Activated CD4-positive, CD25-positive, alpha-beta regulatory T cell (primary cell): ENCODE data around the gene SPIB.
"Not testable (repeated sequence)": the region's sequence is repeated elsewhere in the genome, so short reads cannot be mapped to it uniquely, and the experiment has no call there.

ENCODE experiments used
- DNase-seq, 4 experiments: peaks; one replicate each; lab custom pipeline; 2025; lab: John Stamatoyannopoulos, UW

Gene SPIB

DNA sequence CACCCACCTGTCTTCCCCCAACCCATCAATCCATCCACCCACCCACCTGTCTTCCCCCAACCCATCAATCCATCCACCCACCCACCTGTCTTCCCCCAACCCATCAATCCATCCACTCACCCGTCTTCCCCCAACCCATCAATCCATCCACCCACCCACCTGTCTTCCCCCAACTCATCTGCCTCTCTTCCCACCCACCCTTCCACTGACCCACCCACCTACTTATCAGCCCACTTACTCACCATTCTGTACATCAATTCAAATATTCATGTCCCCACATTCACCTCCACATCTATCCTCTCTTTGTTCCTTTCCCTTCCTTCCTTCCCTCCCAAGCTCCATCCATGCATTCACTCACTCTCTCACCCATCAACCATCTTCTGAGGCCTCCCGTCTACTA lies 20.4 kb downstream of the SPIB start:
- not testable (repeated sequence) for DNase-seq

DNA sequence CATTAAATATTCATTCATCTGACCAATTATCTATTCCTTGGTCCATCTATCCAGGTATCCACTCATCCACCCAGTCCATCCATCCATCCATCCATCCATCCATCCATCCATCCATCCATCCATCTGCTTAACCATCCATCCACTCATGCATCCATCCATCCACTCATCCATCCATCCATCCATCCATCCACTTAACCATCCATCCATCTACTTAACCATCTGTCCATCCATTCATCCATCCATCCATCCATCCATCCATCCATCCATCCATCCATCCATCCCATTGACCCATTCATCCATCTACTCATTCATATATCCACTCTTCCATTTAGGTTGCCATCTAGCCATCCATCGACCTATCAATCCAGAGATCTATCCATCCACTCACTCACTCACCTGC lies 25.3 kb downstream of the SPIB start:
- no peak for DNase-seq

DNA sequence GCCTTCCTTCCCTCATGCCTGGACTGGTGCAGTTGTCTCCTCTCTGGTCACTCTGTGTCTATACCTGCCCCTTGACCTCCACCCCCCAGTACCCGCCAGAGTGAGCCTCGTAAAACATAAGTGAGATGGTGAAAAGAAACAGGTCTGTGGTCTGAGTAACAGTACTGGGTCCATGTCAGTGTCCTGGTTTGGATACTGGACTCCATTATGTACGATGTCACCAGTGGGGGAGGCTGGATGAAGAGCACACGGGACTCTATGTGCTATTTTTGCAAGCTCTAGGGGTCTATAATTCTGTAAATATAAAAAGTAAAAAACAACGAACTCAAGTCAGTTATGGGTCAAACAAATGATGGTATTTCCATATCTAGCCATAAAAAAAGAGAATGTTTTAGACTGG lies 28.3 kb downstream of the SPIB start:
- DNase-seq, result no peak

DNA sequence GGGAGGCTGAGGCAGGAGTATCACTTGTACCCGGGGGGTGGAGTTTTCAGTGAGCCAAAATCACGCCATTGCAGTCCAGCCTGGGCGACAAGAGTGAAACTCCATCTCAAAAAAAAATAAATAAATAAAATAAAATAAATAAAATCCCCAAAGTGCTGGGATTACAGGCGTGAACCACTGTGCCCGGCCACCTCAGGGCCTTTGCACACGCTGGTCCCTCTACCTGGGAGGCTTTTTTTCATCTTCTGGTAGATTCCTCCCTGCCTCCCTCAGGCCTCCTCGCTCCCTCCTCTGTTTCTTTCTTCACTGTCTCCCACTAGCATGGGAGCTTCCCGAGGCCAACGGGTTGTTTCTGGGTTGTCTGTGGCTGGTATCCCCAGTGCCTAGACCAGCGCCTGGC lies 29.0 kb downstream of the SPIB start:
- no peak for DNase-seq

DNA sequence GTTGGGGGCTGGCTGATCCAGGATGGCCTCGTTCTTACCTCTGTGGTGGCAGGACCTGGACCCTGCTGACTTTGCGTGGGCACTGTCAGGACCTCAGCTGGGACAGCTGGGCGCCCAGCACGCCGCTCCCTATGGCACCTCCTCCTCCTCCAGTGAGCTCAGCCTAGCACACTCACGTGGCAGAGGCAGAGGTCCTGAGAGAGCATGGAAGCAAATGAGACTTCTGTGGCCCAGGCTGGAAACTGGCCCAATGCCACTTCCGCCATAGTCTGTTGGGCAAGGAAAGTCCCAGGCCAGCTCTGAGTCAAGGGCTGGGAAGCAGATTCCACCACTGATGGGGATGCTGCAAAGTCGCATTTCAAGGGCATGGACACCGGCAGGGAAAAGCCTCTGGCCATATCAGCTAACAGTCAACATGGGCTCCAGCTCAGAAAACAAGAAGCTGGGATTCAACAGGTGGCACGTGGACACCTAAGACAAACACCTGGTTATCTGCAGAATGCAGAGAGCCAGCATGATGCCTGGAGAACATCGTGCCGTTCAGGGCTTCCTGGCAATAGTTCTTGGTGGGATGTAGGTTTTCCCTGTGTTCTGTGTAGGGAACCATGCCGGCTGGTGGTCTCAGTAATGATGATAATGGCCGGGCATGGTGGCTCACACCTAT lies 30.6 kb downstream of the SPIB start:
- no peak for DNase-seq

DNA sequence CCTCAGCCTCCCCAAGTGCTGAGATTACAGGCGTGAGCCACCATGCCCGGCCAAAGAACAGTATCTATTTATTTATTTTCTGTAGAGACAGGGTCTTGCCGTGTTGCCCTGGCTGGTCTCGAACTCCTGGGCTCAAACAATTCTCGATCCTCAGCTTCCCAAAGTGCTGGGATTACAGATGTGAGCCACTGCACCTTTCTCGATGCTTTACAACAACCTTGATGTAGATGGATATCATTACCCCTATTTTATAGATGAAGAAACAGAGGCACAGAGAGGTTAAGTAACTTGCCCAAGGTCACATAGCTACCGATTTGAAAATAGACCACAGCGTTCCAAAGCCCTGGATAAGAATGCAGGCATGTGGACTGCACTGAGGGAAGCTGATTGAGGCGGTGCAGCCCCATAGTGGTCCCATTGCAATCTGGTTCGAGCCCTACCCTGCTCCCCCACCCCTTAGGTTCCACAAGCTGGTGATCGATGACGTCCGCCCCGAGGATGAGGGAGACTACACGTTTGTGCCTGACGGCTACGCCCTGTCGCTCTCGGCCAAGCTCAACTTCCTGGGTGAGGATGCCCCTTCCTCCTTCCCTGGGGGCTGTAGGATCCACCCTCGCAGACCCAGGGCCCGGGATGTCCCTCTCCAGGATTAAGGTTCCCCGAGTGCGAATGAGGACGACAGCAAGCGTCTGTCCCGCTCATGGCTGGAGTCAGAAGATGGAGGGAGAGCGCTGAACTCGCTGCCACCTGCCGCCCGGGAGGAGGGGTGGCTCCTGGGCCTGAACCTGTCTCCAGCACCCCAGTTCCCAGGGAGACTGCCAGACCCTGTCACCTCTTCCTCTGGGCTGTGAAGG lies 31.9 kb downstream of the SPIB start:
- no peak for DNase-seq

DNA sequence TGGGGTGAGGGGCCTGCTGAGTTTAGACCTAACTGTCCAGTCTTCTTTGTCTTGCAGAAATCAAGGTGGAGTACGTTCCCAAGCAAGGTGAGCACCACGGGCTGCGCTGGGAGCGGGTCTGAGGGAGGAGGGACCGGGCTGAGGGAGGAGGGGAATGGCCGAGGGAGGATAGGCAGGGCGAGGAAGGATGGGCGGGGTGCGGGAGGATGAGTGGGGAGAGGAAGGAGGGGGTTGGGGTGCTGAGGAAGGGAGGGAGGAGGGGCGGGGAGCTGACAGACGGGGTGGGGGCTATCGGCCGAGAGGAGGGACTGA lies 32.4 kb downstream of the SPIB start:
- no peak for DNase-seq

DNA sequence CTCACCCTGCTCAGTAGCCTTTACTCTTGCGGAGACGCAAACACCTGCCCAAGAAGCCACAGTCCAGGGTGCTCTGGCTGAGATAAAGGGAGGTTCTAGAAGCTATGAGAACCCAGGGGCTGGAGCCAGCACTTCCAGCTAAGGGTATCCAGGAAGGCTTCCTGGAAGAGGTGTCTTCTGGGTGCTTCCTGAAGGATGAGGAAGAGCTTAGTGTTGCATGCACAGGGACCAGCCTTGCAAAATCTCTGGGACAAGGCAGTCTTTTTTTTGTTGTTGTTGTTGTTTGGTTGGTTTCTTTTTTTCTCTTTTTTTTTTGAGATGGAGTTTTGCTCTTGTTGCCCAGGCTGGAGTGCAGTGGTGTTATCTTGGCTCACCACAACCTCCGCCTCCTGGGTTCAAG lies 34.5 kb downstream of the SPIB start:
- no peak for DNase-seq

DNA sequence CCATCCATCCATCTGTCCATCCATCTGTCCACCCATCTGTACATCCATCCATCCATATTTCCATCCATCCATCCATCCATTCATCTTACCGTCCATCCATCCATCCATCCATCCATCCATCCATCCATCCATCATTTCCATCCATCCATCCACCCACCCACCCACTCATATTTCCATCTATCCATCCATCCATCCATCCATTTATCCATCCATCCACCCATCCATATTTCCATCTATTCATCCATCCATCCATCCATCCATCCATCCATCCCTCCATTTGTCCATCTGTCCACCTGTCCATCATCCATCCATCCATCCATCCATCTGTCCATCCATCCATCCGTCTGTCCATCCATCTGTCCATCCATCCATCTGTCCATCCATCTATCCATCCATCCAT lies 37.3 kb downstream of the SPIB start:
- DNase-seq, result no peak

DNA sequence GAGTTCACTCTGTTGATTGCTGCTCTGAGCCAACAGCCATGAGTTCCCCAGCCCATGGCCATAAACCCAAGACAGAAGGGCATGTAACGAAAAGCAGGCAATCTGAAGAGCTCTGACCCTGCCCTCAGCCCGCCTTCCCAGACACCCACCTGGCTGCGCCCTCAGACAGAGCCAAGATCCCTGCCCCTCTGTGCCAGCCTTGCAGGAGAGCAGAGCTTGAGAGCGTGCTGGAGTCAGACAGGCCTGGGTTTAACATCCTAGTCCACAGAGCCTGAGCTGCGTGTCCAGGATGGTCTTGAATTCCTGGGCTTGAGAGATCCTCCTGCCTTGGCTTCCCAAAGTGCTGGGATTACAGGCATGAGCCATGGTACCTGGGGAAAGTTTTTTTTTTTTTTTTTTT lies 38.6 kb downstream of the SPIB start:
- no peak for DNase-seq

DNA sequence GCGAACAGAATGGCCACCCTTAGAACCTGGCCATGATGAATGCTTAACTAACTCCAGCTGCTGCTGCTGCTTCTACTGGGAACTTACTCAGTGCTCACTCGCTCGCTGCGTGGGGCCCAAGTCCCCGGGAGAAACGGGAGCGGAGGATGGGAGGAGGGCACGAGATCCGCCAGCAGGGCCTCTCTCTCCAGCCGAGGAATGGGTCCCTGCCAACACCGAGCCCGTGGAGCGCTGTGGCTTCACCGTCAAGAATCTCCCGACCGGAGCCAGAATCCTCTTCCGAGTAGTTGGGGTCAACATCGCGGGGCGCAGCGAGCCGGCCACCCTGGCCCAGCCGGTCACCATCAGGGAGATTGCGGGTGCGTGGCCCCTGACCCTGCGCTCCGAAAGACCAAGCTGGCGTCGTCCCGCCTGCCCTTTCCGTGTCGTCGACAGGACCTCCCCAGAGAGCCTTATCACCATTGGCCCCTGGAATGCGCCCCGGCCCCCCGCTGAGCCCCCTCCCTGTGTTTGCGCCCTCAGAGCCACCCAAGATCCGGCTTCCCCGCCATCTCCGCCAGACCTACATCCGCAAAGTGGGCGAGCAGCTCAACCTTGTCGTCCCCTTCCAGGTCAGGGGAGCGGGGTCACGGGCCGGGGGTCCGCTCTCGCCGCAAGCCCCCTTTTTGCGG lies 39.8 kb downstream of the SPIB start:
- DNase-seq, result no peak

DNA sequence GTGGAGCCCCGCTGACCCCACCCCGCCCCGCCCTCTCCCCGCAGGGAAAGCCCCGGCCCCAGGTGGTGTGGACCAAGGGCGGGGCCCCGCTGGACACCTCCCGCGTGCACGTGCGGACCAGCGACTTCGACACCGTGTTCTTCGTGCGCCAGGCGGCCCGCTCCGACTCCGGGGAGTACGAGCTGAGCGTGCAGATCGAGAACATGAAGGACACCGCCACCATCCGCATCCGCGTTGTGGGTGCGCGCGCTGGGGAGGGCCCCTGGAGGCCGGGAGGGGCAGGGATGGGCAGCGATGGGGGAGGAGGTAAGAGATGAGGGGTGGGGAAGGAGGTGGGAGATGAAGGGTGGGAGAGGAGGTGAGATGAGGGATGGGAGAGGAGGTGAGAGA lies 40.3 kb downstream of the SPIB start:
- no peak for DNase-seq

DNA sequence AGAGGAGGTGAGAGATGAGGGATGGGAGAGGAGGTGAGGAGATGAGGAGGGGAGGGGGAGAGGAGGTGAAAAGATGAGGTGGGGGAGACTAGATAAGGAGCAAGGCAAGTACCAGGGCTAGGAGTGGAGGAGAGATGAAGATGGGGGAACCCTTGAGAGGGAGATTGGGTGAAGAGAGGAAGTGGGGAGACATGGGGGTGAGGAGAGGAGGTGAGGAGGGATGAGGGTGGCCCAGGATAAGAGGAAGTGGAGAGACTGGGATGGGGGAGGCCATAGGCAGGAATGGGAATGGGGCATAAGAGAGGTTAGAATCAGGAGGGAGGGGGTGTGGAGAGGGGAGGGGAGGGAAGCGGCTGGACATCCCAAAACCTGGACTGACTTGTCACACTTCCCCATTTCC lies 40.9 kb downstream of the SPIB start:
- no peak for DNase-seq

DNA sequence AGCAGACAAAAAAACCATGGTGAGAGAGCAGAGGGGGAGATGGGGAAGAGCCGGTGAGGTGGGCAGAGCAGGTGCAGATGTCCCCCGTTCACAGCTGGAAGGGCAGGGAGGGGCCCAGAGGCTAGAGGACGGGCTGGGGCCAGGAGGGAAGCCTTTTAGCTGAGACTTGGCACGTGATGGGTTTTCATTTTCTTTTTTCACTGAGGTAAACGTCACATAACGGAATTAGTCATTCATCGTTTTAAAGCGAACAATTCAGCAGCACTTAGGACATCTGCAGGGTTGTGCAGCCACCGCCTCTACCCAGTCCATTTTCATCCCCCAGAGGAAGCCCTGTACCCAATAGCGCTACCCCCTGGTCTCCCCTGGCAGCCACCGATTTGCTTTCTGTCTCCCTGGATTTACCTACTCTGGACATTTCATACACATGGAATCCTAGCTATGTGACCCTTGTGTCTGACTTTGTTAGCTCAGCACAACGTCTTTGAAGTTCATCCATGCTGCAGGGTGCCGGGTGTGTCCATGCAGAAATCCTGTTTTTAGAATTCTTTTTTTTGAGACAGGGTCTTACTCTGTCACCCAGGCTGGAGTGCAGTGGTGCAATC lies 41.5 kb downstream of the SPIB start:
- DNase-seq, result no peak

DNA sequence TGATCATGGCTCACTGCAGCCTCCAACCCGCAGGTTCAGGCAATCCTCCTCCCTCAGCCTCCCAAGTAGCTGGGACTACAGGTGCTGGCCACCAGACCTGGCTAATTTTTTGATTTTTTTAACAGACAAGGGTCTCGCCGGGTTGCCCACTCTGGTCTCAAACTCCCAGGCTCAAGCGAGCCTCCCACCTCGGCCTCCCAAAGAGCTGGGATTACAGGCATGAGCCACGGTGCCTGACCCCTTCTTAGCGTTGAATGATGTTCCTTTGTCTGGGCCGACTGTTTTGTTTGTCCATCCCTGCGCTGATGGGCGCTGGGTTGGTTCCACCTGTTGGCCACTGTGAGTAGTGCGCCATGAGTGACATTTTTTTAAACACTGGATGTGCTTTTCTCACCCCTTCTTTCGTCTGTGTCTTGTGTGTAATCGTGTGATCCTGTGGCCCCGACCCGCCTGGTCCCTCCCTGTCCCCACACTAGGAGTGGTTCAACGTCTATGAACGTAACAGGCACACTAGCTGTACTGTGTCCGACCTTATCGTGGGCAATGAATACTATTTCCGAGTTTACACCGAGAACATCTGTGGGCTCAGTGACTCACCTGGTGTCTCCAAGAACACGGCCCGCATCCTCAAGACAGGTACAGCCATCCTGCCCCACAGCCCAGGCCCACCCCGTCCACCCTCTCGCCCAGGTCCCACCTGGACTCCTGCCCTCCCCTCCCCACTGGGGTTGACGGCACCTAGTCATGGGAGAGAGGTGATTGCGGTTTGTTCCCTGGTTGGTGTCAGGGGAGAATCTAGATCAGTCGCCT lies 42.5 kb downstream of the SPIB start:
- DNase-seq, result peak in 1 of 4 experiments; percentile 30

DNA sequence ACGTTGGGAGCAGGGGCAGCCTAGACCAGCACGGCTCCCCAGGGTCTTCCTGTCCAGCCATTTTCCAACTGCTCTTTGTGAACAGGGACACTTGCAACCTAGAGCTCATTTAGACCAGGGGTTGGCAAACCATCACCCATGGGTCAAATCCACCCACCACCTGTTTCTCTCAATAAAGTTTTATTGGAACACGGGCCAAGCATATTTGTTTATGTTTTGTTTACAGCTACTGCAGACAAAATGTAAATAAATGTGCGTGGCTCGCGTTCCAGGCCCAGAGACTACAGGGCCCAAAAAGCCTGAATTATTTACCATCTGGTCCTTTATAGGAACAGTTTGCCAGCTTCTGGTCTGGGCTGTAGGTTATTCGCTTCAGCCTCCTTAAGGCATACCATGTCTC lies 44.2 kb downstream of the SPIB start:
- no peak for DNase-seq

DNA sequence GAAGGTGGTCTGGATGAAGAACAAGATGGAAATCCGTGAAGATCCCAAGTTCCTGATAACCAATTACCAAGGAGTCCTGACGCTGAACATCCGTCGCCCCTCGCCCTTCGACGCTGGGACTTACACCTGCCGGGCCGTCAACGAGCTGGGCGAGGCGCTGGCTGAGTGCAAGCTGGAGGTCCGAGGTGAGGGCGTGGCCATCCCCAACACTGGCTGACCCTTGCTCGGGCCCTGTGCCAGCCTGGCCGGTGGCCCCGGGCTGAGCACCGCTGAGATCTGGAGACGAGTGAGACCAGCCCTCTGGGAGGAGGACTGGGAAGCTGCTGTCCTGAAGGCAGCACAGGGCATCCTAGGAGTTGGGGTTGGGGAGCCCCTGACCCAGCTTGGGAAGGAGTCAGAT lies 45.6 kb downstream of the SPIB start:
- DNase-seq, result no peak

DNA sequence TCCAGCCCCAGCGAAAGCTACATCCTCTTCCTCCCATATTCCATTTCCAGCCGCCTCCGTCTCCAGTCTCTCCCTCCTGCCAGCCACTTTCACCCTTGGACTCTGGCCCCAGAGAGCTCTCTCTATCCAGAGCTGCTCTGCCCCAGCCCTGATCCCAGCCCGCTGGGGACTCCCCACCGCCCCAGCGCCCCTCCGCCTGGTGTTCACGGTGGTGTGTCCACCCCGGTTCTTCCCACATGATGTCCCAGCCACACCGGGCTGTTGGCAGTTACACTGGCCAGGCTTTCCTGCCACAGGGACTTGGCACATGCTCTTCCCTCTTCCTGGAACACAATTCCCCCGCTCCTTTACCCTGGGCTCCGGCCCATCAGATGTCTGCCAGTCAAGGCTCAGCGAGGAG lies 46.3 kb downstream of the SPIB start:
- no peak for DNase-seq

DNA sequence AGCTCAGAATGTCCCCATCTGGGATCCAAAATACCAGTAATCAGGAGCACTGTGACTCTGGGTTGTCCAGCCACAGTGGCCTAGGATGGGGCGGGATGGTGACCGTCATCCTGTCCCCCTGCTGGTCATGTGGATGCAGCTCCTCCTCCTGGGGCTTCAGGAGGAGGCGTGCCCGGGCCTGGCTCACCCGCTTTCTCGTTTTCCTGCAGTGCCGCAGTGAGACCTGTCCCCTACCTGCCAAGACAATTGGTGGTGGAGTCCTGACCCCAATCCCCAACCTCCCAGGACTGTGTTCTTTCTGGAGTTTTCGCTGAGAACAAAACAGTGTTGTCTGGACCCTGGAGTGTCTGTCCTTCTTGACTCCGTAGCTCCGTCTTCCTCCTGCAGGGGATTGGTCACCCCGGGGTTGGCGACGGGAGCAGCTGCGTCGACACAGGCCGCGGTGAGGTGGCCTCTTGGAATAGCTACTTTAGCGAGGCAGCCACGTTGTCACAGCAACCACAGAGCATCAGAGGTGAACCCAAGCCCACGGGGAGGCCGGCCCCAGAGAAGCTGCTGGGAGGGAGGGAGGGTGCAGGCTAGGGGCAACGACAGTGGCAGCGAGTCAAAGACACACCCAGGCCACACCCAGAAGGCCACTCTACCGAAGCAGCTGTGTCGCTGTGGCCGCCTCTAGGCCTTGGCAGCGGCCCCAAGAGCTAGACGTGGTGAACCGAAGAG lies 47.4 kb downstream of the SPIB start:
- DNase-seq, result no peak

DNA sequence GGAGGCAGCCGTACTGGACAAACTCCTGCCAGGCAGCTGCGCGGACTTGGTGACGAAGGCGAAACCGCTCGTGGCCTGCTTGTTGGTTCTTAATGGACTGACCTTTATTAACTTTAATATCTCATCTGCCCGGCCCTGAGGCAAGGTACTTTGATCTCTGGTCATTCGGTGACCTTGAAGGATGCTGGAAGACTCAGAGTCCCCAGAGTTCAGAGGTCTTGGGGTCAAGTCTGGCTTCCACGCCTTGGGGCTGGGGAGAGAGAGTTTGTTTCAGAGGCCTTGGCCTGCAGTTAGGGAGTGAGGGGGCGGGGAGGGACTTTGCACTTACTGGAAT lies 47.9 kb downstream of the SPIB start:
- no peak for DNase-seq

DNA sequence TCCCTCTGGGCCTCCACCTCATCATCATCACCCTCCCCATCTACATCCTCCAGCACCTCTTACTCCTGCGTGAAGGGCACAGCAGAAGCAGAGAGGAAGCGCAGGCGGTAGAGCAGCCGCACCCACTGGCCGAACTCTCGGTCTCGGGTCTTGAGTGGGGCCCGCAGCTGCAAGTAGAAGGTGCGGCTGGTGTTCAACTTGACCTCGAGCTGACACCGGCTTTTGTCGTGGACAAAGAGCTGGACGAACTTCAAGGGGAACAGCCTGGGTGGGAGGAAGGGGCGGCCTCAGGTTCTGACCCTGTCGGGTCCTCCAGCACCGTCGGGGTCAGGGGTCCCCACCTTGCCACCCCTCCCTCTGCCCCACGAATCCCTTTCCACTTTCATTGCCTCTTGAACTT lies 48.8 kb downstream of the SPIB start:
- no peak for DNase-seq

DNA sequence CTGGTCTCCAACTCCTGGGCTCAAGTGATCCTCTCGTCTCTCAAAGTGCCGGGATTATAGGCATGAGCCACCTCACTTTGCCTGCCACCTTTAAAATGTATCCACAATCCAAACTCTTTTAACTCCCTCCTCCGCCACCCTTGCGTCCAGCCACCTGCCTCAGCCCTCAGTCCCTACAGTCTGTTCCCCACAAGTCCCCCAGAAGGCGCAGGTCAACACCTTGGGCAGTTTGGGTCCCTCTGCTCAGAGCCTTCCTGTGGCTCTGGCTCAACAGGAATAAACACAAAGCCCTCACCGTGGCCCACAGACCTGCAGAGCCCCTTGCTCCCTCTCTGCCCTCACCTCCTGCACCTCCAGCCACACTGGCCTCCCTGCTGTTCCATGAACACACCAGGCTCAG lies 50.1 kb downstream of the SPIB start:
- no peak for DNase-seq
